Activated T-cell treated with anti-CD3 and anti-CD28 coated beads for 1 hour (primary cell): ENCODE data around the gene PSMD4.
"Not testable (repeated sequence)": the region's sequence is repeated elsewhere in the genome, so short reads cannot be mapped to it uniquely, and the experiment has no call there.

ENCODE experiments used
- DNase-seq: peaks from one replicate; pipeline ENCODE4 v3.0.0-alpha.2; 2020; ENCODE audit warnings: low read depth

The PSMD4 gene

DNA sequence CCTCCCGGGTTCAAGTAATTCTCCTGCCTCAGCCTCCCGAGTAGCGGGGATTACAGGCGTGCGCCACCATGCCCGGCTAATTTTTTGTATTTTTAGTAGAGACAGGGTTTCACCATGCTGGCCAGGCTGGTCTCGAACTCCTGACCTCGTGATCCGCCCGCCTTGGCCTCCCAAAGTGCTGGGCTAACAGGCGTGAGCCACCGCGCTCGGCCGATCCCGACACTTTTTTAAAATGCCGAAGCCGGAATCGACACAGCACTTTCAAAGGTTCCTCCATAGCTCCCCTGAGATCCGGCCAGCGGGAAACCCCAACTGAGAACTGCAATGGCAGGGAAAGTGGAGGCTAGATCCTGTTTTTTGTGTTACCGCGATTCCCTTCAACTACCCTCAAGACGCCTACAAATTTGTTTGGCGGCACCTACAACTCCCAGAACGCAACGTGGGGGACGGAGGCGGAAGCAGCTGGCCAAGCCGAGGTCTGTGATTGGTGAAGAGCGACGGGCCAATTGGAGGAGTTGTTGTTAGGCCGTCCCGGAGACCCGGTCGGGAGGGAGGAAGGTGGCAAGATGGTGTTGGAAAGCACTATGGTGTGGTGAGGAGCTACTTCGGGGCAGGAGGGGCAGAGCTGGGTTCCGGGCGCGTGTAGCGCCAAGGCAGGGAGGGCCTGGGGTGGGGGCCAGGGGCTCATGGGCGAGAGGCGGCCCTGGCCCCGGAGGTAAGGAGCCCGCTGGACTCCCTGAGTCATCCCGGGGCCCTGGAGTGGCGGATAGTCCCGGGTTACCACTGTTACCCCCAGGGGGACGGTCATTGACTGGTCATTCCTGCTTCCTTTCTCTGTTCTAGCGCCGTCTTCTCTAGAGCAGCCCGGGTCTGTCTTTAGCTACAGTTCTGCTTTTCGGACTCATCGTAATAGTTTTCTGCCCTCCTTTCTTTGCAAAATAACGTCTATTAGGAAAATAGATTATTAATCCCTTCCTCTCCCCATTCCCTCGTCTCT lies at the start of gene PSMD4:
Gene PSMD4, plus strand, starts transcription at position 518 of the 997 bp plus-strand sequence. Its CDS starts 49 bp downstream, at position 567.
- DNase-seq, result peak; percentile 84

DNA sequence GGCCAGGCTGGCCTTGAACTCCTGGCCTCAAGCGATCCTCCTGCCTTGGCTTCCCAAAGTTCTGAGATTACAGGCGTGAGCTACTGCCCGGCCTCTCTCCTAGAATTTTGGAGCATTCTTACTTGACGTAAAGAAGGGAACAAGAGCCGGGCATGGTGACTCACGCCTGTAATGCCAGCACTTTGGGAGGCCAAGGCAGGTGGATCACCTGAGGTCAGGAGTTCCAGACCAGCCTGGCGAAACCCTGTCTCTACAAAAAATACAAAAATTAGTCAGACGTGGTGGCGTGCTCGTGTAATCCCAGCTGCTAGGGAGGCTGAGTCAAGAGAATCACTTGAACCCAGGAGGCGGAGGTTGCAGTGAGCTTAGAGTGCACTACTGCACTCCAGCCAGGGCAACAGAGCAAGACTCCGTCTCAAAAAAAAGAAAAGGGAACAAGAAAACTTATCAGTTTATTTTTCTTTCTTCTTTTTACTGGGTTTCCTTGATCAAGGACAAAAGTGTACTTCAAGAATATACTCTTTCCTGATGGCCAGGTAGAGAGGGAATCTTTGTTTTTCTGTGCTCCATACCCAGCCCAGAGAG lies 49.1 kb upstream of the PSMD4 start:
- not testable (repeated sequence) for DNase-seq

DNA sequence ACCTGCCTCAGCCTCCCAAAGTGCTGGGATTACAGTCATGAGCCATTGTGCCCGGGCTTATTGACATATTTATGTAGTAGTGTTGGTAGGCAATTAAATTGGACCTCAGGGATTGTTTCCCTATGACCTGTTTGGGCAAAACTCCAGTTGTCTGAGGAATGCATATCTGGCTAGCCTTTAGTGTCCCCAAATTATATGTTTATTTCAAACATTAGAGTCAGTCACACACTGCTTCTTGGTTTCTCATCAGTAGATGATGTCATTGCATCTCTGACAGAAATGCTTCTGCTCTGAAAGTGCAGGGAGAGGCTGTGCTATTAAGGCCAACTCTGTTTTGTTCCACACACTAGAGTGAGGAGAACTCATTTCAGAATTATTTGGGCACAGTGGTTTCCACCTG lies 43.7 kb upstream of the PSMD4 start:
- no peak for DNase-seq

DNA sequence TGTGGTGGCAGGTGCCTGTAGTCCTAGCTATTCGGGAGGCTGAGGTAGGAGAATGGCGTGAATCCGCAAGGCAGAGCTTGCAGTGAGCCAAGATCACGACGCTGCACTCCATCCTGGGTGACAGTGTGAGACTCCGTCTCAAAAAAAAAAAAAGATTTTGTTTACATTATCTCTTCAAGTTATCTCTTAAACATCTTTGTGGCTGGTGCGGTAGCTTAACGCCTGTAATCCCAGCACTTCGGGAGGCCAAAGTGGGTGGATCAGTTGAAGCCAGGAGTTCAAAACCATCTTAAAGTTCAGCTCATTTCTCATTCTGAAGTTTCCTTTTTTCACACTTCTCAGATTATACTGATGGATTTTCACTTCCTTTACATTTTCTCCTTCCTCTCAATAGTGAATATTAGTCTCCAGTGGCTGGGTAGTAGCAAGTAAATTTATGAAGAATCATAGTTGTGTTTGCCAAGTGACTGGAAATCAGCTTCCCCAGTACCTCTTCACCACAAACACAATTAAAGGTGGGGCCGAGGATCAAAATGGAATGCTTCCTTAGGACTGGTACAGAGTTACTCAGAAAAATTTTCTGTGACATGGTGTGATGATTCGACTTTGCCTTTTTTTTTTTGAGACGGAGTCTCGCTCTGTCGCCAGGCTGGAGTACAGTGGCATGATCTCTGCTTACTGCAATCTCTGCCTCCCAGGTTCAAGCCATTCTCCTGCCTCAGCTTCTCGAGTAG lies 42.4 kb upstream of the PSMD4 start:
- DNase-seq, result no peak

DNA sequence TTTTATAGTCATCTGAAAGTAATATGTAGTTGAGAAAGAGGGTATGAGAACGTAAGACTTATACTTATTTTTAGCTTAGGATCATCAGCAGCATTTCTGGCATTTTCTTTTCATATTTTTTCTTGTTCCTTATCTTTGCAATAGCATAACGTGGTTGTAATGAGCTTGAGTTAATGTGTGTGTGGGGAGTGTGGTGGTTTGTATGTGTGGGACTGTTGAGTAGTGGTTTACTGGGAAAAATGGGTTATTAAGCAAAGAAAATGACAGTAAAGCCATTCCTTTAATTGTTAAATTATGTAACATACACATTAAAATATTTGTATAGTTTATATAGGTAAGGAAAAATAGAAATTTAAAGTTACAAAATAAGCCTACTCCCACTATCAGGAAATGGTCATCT lies 41.0 kb upstream of the PSMD4 start:
- no peak for DNase-seq

DNA sequence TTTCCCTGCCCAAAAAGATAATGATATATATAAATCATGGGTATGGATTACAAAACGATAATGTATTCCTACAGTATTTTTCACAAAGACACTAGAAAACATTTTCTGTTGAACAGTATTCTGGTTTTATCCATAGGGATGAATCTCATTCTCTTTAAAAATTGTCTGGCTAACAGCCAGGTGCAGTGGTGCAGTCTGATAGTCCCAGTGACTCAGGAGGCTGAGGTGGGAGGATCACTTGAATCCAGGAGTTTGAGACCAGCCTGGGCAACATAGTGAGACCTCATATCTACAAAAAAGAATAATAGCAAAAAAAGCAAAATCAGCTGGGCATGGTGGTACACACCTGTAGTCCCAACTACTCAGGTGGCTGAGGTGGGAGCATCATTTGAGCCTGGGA lies 32.9 kb upstream of the PSMD4 start:
- DNase-seq, result no peak

DNA sequence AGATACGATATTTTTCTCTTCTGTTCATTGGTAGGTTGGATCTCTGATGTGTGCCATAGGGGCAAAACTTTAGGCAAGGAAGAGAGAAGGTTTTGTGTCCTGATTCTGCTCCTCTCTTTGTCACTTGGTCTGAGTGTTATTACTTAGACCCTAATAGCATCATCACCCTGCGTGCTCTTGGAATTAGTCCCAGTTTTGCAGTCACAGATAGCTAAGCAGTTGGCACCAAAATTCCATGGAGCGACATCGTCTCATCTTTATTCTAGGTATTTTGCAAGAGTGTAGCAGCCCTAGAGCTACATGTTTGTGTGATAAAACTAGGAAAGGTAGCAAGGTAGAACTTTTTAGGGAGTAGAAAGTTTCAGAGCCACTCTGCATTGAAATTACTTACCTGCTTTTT lies 32.4 kb upstream of the PSMD4 start:
- no peak for DNase-seq

DNA sequence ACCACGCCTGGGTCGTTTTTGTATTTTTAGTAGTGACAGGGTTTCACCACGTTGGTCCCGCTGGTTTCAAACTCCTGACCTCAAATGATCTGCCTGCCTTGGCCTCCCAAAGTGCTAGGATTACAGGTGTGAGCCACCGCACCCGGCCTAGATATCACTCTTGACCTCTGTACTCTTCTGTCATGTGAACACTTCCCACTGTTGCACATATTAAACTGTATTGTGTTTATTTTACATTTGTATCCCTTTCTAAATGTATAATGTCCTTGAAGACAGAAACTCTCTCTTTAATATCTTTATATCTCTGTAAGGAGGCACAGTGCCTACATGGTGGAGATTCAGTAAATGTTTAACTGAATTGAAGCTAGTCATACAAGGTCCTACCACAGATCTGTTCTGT lies 19.3 kb upstream of the PSMD4 start:
- DNase-seq, result no peak

DNA sequence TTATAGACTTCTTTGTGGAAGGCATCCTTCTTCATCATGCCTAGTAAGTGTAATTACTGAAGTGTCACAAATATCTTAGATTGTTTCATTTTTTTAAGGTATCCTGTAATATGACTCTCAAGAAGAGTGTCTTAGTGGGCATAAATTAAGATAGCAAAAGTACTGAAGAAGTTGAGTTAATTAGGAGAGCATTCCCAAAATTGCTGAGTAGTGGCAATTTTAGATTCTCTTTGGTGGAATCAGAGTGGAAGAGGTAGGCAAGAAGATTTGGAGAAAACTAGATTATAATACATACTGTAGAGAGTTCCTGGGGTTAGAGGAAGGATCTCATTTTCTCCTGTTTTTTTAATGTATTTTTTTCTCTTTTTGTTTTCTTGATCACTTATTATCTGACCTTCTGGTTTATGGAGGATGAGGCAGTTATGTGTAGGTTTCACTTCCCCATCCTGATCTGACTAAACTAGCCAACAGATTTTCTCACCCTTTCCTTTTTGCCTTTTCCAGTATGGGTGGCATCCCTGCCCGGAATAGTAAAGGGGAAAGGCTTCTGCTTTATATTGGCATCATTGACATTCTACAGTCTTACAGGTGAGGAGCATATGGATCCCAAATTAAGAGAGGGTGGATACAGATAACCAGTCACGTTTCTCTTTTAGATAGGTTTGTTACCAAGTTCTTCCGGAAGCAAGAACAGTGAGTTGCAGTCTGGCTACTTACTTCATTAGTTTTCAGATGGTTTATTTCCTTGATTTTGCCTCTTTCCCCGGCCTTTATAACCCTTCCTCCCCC lies 16.7 kb upstream of the PSMD4 start:
- no peak for DNase-seq

DNA sequence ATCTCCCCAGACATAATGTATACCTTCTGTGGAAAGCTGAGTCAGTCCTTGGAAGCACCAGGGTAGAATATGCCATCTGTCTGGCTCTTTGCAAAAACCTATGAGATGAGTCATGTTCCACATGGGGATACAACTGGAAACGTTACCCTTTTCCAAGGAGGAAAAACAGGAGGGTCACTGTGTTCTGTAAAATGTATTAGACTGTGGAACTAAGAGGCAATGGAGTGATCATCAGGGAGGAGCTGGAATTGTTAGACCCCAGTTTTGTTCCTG lies 16.1 kb upstream of the PSMD4 start:
- DNase-seq, result no peak

DNA sequence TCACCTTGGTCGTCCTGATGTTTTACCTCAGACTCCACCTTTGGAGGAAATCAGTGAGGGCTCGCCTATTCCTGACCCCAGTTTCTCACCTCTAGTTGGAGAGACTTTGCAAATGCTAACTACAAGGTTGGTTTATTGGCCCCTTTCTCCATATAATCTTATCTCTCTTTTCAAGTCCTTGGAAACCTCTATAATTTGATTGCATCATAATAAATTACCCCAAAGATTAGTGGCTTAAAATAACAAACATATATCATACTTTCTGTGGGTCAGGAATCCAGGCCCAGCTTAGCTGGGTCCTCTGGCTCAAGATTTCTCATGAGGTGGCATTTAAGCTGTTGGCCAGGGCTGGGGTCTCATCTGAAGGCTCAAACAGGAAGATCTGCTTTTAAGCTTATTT lies 12.1 kb upstream of the PSMD4 start:
- DNase-seq, result no peak

DNA sequence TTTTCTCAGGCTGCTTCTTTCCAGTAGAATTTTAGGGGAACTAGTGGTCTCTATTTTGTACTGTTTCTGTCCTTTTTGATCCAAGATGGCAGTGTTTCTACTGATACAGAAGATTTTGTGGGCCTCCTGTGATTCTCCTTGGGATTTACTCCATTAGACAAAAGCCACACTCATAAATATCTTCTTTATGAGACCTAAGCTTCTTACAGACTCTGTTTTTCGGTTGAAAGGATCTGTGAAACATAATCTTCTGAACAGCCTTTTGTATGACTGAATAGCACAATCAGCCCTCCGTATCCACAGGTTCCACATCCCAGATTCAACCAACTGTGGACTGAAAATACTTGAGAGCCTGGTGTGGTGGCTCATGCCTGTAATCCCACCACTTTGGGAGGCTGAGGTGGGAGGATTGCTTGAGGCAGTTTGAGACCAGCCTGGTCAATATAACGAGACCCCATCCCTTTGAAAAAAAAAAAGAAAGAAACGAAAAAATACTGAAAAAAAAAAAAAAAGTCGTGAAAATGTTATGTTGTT lies 10.8 kb upstream of the PSMD4 start:
- no peak for DNase-seq

DNA sequence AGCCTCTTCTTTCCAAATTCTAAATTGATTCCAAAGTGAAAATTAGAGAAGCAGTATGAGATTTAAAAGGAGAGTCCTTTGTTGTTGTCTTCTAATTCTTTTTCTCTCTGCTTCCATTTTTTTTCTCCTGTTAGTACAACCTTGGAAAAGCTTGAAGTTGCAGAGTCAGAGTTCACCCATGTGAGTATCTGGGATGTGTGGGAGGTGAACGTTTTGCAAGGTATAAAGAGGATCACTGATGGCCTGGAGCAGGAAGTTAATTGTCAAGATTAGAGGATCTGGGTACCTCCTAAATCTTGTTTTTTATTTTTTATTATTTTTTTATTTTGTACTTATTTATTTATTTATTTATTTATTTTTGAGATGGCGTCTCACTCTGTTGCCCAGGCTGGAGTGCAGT lies 7.7 kb upstream of the PSMD4 start:
- no peak for DNase-seq

DNA sequence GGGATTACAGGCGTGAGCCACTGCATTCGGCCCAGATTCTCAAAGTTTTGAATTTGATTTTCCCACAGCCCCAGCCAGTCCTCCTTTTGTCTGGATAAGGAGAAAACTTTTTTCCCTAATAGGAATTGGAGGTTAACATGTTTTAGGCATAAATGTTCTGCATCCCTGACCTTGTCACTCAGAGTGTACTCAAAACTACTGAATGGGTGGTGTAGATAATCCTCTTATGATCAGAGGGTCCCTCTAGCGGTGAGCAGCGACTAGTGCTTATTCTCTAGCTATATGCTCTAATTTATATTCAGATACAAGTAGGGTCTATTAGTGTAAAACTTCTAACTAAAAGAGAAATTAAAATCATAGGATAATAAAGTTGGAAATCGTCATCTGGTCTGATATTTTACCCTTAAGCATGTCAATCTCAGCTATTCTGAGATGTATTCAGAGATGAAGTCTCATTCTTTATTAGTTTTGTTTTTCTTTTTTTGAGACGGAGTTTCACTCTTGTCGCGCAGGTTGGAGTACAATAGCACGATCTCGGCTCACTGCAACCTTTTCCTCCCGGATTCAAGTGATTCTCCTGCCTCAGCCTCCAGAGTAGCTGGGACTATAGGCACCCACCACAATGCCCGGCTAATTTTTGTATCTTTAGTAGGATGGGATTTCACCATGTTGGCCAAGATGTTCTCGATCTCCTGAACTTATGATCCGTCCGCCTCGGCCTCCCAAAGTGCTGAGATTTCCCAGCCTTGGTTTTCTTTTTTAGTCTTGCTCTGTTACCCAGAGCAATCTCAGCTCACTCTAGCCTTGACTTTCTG lies 2.7 kb upstream of the PSMD4 start:
- peak; percentile 43 for DNase-seq

DNA sequence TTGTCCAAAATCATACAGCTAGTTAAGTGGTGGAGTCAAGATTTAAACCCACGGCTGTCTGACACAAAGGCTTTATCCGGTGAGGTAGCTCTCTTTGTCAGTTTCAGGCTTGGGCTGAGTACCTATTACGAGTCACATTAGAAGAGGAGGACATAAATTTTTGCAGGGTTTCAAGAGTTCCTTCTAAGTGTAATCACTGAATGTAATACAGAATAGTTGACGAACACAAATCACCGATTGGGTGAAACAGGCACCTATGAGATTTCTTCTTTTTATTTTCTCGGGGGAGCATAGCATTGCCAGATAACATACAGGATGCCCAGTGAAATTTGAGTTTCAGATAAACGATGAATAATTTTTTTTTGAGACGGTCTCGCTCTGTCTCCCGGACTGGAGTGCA lies 847 bp downstream of the PSMD4 start:
- DNase-seq, result no peak

DNA sequence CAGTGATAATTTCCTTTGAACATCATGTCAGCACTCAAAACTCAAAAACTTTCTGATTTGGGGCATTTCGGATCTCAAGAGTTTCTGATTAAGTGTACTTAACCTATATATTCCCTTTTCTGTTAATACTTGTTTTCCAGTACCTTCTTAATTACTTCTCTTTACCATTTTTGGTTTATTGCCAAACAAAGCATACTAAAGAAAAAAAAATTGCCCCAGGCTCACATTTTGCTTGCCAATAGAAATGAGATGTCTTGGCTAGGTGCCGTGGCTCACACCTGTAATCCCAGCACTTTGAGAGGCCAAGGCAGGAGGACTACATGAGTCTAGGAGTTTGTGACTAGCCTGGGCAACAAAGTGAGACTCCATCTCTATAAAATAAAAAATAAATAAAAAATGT lies 4.8 kb downstream of the PSMD4 start:
- no peak for DNase-seq

DNA sequence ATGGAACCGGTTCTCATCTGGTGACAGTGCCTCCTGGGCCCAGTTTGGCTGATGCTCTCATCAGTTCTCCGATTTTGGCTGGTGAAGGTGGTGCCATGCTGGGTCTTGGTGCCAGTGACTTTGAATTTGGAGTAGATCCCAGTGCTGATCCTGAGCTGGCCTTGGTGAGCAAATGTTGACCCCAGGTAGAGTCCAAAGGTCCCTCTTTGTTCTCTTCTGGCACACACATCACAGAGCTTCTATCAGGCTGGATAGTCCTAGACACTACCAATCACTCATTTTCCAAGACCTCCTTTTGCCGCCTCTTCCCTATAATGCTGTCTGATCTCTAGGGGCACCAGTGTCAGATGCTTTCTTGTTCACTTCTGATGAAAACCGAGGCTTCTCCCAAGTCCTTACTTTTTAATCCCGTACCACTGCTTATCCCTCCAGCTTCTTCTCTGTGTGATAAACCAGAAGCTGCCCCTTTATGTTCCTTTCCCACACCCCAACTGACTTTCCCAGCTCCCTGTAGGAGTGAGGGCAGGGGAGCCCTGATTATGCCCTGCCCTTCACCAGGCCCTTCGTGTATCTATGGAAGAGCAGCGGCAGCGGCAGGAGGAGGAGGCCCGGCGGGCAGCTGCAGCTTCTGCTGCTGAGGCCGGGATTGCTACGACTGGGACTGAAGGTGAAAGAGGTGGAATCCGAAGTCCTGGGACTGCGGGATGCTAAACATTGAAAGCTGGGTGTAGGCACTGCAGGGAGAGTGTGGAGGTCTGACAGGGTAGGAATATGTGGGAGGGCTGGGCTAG lies 11.1 kb downstream of the PSMD4 start:
- DNase-seq, result no peak

DNA sequence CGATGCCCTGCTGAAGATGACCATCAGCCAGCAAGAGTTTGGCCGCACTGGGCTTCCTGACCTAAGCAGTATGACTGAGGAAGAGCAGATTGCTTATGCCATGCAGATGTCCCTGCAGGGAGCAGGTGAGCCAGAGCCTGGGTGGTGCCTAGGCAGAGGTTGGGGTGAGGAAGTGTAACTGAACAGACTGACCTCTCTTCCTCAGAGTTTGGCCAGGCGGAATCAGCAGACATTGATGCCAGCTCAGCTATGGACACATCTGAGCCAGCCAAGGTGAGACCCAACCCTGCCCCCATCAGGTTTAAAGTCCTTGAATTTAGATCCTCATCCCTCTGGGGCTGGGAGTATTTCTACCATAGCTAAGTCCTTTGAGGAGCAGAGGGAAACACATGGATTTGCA lies 11.8 kb downstream of the PSMD4 start:
- no peak for DNase-seq

DNA sequence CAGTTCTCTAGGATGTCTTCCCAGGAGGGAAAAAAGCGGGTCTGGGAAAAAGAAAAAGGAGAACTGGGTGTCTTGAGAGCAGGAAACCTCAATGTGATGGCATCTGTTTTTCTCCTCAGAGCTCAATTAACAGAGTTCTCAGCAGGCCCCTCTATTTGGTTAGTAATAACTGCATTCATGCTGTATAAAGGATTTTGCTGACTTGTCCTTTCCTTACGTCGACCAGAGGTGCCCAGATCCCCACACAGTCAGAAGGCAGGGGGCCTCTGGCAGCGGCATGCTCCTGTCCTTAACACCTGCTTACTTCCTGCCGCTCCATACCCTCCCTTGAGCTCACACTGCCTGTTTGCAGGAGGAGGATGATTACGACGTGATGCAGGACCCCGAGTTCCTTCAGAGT lies 12.3 kb downstream of the PSMD4 start:
- DNase-seq, result no peak

DNA sequence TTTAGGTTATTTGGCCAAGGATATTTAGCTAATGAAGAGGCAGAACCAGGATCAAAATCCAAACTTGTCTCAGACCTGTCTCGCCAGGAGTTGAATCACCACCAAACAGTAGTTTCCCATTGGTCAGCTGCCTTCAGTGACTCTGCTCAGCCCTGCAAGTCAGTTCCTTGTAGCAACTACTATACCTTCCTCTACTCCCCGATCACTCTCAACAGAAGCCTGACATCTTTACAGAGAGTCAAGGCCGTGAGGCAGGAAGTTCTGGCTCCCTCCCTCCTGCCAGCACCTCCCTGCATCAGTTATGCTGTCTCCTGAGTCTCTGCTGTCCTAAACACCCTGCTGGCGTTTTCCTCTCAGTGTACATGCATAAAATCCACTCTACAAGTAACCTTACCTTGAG lies 13.2 kb downstream of the PSMD4 start:
- no peak for DNase-seq
